Caco-2 (cell line): ENCODE data around the gene CLIP1. TPM values are rescaled to one million over a fixed set of nuclear protein-coding genes. Genes with fewer than 3 reads are reported as not detected.

Experiments used
- BruUV-seq: library from RNA; stranded (reverse); fragments of 400-500 nt; replicated peaks from 2 replicates; lab custom pipeline; 2021; lab: Mats Ljungman, UMichigan
- CTCF ChIA-PET: fragments of 300-600 bp; sonication (Branson Sonifier 250); formaldehyde crosslinking; loops from one replicate; lab custom pipeline; 2022; ENCODE audit warnings: antibody characterized with exemption; lab: Charles Lee
- POLR2A ChIA-PET: fragments of 300-600 bp; sonication (Branson Sonifier 250); formaldehyde crosslinking; loops from one replicate; lab custom pipeline; 2022; ENCODE audit warnings: antibody characterized with exemption; lab: Charles Lee
- DNase-seq, 2 experiments: peaks; one replicate each; pipeline versions ENCODE4 v3.0.0 to v3.0.0-alpha.2; 2020 to 2022
- H3K27me3 ChIP-seq: replicated peaks from 2 replicates; pipeline ENCODE4 v1.6.0; 2011; ENCODE audit warnings: low read length; ENCODE audit not compliant: control insufficient read depth, insufficient read depth
- H3K36me3 ChIP-seq: 2 replicates; pipeline ENCODE4 v1.5.1; 2011; ENCODE audit warnings: low read length; ENCODE audit not compliant: control insufficient read depth, insufficient read depth
- H3K4me1 ChIP-seq: fragments of 250-450 bp; sonication (Bioruptor Pico); 2 replicates; pipeline ENCODE4 v1.5.1; 2020; ENCODE audit warnings: mild to moderate bottlenecking
- H3K4me3 ChIP-seq: 2 replicates; pipeline ENCODE4 v1.5.1; 2011; ENCODE audit warnings: low read depth, mild to moderate bottlenecking, control low read depth, low read length
- H3K9me3 ChIP-seq: fragments of 250-450 bp; sonication (Bioruptor Pico); 2 replicates; pipeline ENCODE4 v1.5.1; 2020; ENCODE audit warnings: mild to moderate bottlenecking, moderate library complexity
- H3K27ac Mint-ChIP-seq: one replicate; pipeline ENCODE4 v1.8.0; 2022; ENCODE audit warnings: mixed read lengths; ENCODE audit not compliant: unreplicated experiment
- H3K27me3 Mint-ChIP-seq: one replicate; pipeline ENCODE4 v1.8.0; 2022; ENCODE audit warnings: mixed read lengths; ENCODE audit not compliant: insufficient read depth, unreplicated experiment
- H3K36me3 Mint-ChIP-seq: one replicate; pipeline ENCODE4 v1.8.0; 2022; ENCODE audit warnings: mild to moderate bottlenecking, mixed read lengths; ENCODE audit not compliant: insufficient read depth, unreplicated experiment
- H3K4me1 Mint-ChIP-seq: one replicate; pipeline ENCODE4 v1.8.0; 2022; ENCODE audit warnings: low read depth, mixed read lengths; ENCODE audit not compliant: unreplicated experiment
- H3K4me3 Mint-ChIP-seq: one replicate; pipeline ENCODE4 v1.8.0; 2022; ENCODE audit warnings: mild to moderate bottlenecking, moderate library complexity, mixed read lengths; ENCODE audit not compliant: unreplicated experiment
- H3K9me3 Mint-ChIP-seq: one replicate; pipeline ENCODE4 v1.8.0; 2022; ENCODE audit warnings: mixed read lengths; ENCODE audit not compliant: unreplicated experiment
- CTCF ChIP-seq, 2 experiments: fragments of 200-600 bp in 1 of 2; IDR thresholded peaks; 1 replicate in 1 of 2; 2 replicates in 1 of 2; pipeline versions ENCODE4 v1.5.1 to v1.8.0; 2011 to 2022; ENCODE audit warnings: antibody characterized with exemption in 1 of 2, control low read depth in 1 of 2, inconsistent platforms in 1 of 2, low read depth in 1 of 2, low read length in 1 of 2, mild to moderate bottlenecking in 1 of 2, moderate library complexity in 1 of 2; ENCODE audit not compliant: insufficient read depth in 1 of 2, severe bottlenecking in 1 of 2, unreplicated experiment in 1 of 2
- intact Hi-C: fragments of 100-400 bp; cut with micrococcal nuclease; formaldehyde crosslinking; loops from one replicate; pipeline ENCODE4 v1.10.0; 2022; ENCODE audit not compliant: unreplicated experiment
- total RNA-seq: library from RNA; stranded (reverse); gene quantifications from 2 replicates; pipeline ENCODE4 v1.2.3, GENCODE V29; 2022

The CLIP1 gene
- total RNA-seq, 1 experiment from 2014 or later: 85.0 TPM

GRCh38 chr12:122297494-122297893 is 125.0 kb downstream of the CLIP1 start:
- CTCF ChIA-PET: no interaction called here
- H3K36me3 ChIP-seq: no peaks in the 10 kb centered on the region
- H3K4me1 Mint-ChIP-seq: no peaks in the 10 kb centered on the region
- H3K9me3 ChIP-seq: no peaks in the 10 kb centered on the region
- POLR2A ChIA-PET: no interaction called here
- H3K27ac Mint-ChIP-seq: no peak overlapping the region
- H3K4me3 ChIP-seq: no peak overlapping the region
- H3K4me1 ChIP-seq: no peaks in the 10 kb centered on the region
- peaks cover 56% of the 10 kb centered on the region for H3K36me3 Mint-ChIP-seq
- no peak for DNase-seq
- intact Hi-C loops: no loop called here
- no TSS peak for BruUV-seq
- no peaks in the 10 kb centered on the region for H3K27me3 ChIP-seq
- no peak for TF ChIP-seq CTCF (IDR thresholded peaks at IDR 0.05; ENCODE audit: insufficient read depth in 1 of 2, low read depth in 1 of 2, low read length in 1 of 2, severe bottlenecking in 1 of 2, unreplicated experiment in 1 of 2)
- H3K27me3 Mint-ChIP-seq: no peaks in the 10 kb centered on the region
- H3K9me3 Mint-ChIP-seq: no peaks in the 10 kb centered on the region
- no peak overlapping the region for H3K4me3 Mint-ChIP-seq

GRCh38 chr12:122295877-122296276 is 126.6 kb downstream of the CLIP1 start:
- DNase-seq: no peak
- ChIA-PET POLR2A (no interaction called here), CTCF (no interaction called here)
- no peaks in the 10 kb centered on the region for H3K9me3 ChIP-seq
- Mint-ChIP-seq H3K4me1 (no peaks in the 10 kb centered on the region), H3K27me3 (no peaks in the 10 kb centered on the region), H3K27ac (no peak overlapping the region), H3K36me3 (peaks cover 54% of the 10 kb centered on the region), H3K9me3 (no peaks in the 10 kb centered on the region), H3K4me3 (no peak overlapping the region)
- H3K36me3 ChIP-seq: no peaks in the 10 kb centered on the region
- no peak overlapping the region for H3K4me3 ChIP-seq
- TF ChIP-seq CTCF (IDR thresholded peaks at IDR 0.05; ENCODE audit: insufficient read depth in 1 of 2, low read depth in 1 of 2, low read length in 1 of 2, severe bottlenecking in 1 of 2, unreplicated experiment in 1 of 2): no peak
- H3K4me1 ChIP-seq: no peaks in the 10 kb centered on the region
- intact Hi-C loops: no loop called here
- no TSS peak for BruUV-seq
- no peaks in the 10 kb centered on the region for H3K27me3 ChIP-seq

GRCh38 chr12:122293081-122293480 is 129.4 kb downstream of the CLIP1 start:
- no peak for DNase-seq
- Histone ChIP-seq H3K27me3 (no peaks in the 10 kb centered on the region), H3K9me3 (no peaks in the 10 kb centered on the region), H3K4me3 (no peak overlapping the region), H3K36me3 (no peaks in the 10 kb centered on the region), H3K4me1 (no peaks in the 10 kb centered on the region)
- POLR2A ChIA-PET: no interaction called here
- Mint-ChIP-seq H3K36me3 (peaks cover 36% of the 10 kb centered on the region), H3K27me3 (no peaks in the 10 kb centered on the region), H3K9me3 (no peaks in the 10 kb centered on the region), H3K4me1 (no peaks in the 10 kb centered on the region), H3K4me3 (no peak overlapping the region), H3K27ac (no peak overlapping the region)
- intact Hi-C loops: no loop called here
- CTCF ChIA-PET: no interaction called here
- no peak for TF ChIP-seq CTCF (IDR thresholded peaks at IDR 0.05; ENCODE audit: insufficient read depth in 1 of 2, low read depth in 1 of 2, low read length in 1 of 2, severe bottlenecking in 1 of 2, unreplicated experiment in 1 of 2)
- BruUV-seq: no TSS peak
